SK-N-SH treated with all-trans-retinoic acid at 6 μM for 48 hours (cell line): ENCODE measurements around the gene COL17A1.

ENCODE experiments used
- ATAC-seq: fragments of 200-7000 bp; cut with Tn5 transposase; 3 replicates; pipeline ENCODE4 v1.9.1; 2020; ENCODE audit warnings: mild to moderate bottlenecking, moderate library complexity
- ARNTL ChIP-seq: fragments of 450-650 bp; formaldehyde crosslinking; IDR thresholded peaks from 2 replicates; pipeline ENCODE4 v1.5.0; 2020; ENCODE audit warnings: low read depth, mild to moderate bottlenecking, moderate library complexity, borderline replicate concordance
- CSDC2 ChIP-seq: fragments of 250-450 bp; sonication (Bioruptor Pico); IDR thresholded peaks from 2 replicates; pipeline ENCODE4 v1.5.0; 2020; ENCODE audit warnings: mild to moderate bottlenecking, moderate library complexity
- CSRNP3 ChIP-seq: fragments of 250-450 bp; sonication (Bioruptor Pico); IDR thresholded peaks from 2 replicates; pipeline ENCODE4 v1.5.1; 2021; ENCODE audit warnings: mild to moderate bottlenecking, moderate library complexity
- ESRRG ChIP-seq: fragments of 250-450 bp; sonication (Bioruptor Pico); IDR thresholded peaks from 2 replicates; pipeline ENCODE4 v1.6.1; 2021; ENCODE audit warnings: mild to moderate bottlenecking
- GLIS3 ChIP-seq: fragments of 250-450 bp; sonication (Bioruptor Pico); IDR thresholded peaks from 2 replicates; pipeline ENCODE4 v1.5.0; 2020; ENCODE audit warnings: mild to moderate bottlenecking, moderate library complexity
- ISL1 ChIP-seq: fragments of 250-450 bp; sonication (Bioruptor Pico); IDR thresholded peaks from 2 replicates; pipeline ENCODE4 v2.1.2; 2022; ENCODE audit warnings: mild to moderate bottlenecking, moderate library complexity
- OSR1 ChIP-seq: fragments of 250-450 bp; sonication (Bioruptor Pico); IDR thresholded peaks from 2 replicates; pipeline ENCODE4 v1.8.0; 2022; ENCODE audit warnings: moderate library complexity, mild to moderate bottlenecking, inconsistent platforms
- POU6F1 ChIP-seq: fragments of 250-450 bp; sonication (Bioruptor Pico); IDR thresholded peaks from 2 replicates; pipeline ENCODE4 v1.8.0; 2021; ENCODE audit warnings: low read depth, mild to moderate bottlenecking, moderate library complexity, borderline replicate concordance
- PPARA ChIP-seq: fragments of 250-450 bp; sonication (Bioruptor Pico); IDR thresholded peaks from 2 replicates; pipeline ENCODE4 v1.5.0; 2020; ENCODE audit warnings: mild to moderate bottlenecking, borderline replicate concordance
- RARB ChIP-seq: fragments of 250-450 bp; sonication (Bioruptor Pico); IDR thresholded peaks from 2 replicates; pipeline ENCODE4 v1.8.0; 2021; ENCODE audit warnings: mild to moderate bottlenecking, moderate library complexity
- SNAI2 ChIP-seq: fragments of 250-450 bp; sonication (Bioruptor Pico); IDR thresholded peaks from 2 replicates; pipeline ENCODE4 v1.5.0; 2020; ENCODE audit warnings: mild to moderate bottlenecking, moderate library complexity
- TCF4 ChIP-seq: fragments of 250-450 bp; sonication (Bioruptor Pico); IDR thresholded peaks from 2 replicates; pipeline ENCODE4 v1.8.0; 2021; ENCODE audit warnings: mild to moderate bottlenecking, moderate library complexity, borderline replicate concordance
- TOX ChIP-seq: fragments of 250-450 bp; sonication (Bioruptor Pico); IDR thresholded peaks from 2 replicates; pipeline ENCODE4 v1.8.0; 2021; ENCODE audit warnings: mild to moderate bottlenecking, moderate library complexity, borderline replicate concordance
- ZFP3 ChIP-seq: fragments of 250-450 bp; sonication (Bioruptor Pico); IDR thresholded peaks from 2 replicates; pipeline ENCODE4 v1.5.0; 2020; ENCODE audit warnings: mild to moderate bottlenecking, moderate library complexity
- ZFP30 ChIP-seq: fragments of 450-650 bp; formaldehyde crosslinking; IDR thresholded peaks from 2 replicates; pipeline ENCODE4 v1.5.0; 2022; ENCODE audit warnings: mild to moderate bottlenecking, moderate library complexity
- ZNF565 ChIP-seq: fragments of 450-650 bp; formaldehyde crosslinking; conservative IDR thresholded peaks from 2 replicates; pipeline ENCODE4 v1.5.0; 2020; ENCODE audit warnings: low read depth, mild to moderate bottlenecking, moderate library complexity
- ZNF70 ChIP-seq: fragments of 450-650 bp; formaldehyde crosslinking; IDR thresholded peaks from 2 replicates; pipeline ENCODE4 v1.5.0; 2020; ENCODE audit warnings: mild to moderate bottlenecking, moderate library complexity
- ZNF8 ChIP-seq: fragments of 450-650 bp; formaldehyde crosslinking; IDR thresholded peaks from 2 replicates; pipeline ENCODE4 v1.5.0; 2020; ENCODE audit warnings: mild to moderate bottlenecking, moderate library complexity
- TF ChIP-seq, protein P1 (sequence below): fragments of 250-450 bp; sonication (Bioruptor Pico); IDR thresholded peaks from 2 replicates; pipeline ENCODE4 v1.5.1; 2020; ENCODE audit warnings: low read depth, mild to moderate bottlenecking, moderate library complexity
- TF ChIP-seq, protein P2 (sequence below): fragments of 250-450 bp; sonication (Bioruptor Pico); IDR thresholded peaks from 2 replicates; pipeline ENCODE4 v1.8.0; 2020; ENCODE audit warnings: mild to moderate bottlenecking, moderate library complexity, borderline replicate concordance
- TF ChIP-seq, protein P3 (sequence below): fragments of 250-450 bp; sonication (Bioruptor Pico); IDR thresholded peaks from 2 replicates; pipeline ENCODE4 v1.5.0; 2020; ENCODE audit warnings: mild to moderate bottlenecking, moderate library complexity

Gene COL17A1

DNA sequence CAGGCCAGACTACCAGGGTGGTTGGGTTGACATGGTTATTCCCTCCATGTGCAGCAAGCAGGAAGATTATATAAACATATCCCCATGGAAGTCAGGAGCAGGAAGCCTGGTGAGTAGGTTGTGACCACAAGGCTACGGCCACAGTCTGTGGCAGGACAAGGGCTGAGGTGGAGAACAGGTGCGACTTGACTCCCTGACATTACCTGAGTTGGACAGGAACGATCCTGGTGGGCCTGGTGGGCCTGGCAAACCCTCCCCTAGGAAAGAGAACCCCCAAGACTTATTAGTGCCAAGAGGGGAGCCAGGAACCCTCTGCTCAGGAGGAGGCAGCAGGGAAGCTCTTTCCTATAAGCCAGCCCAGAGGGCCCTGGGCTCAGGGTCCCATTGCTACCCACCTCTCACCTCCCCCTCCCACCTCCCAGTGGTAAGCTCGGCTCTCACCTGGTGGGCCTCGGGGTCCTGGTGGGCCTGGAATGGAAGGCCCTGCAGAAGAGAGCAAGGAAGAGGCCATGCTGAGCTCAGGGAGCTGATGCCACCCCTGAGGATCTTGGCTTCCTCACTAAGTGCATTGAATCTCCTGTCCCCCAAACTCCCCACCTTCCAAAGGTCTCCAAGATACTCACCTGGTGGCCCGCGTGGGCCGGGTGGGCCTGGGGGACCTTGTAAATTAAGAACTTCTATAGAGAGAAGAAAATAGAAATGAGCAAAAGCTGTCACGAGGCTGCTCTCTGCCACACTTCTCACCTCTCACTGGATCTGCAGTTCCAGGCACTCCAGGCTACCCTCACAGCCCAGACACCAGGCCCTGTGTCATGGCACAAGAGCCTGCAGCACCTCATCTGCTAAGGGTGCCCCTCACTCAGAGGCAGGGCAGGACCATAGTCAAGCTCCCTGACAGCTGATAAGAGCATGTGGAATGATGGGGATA is 44.6 kb downstream of the COL17A1 start:
- no peak for ATAC-seq
- no peak for TF ChIP-seq ZNF70 (CRISPR knock-in tag)
- no peak for TF ChIP-seq ZNF8 (CRISPR knock-in tag)
- no peak for TF ChIP-seq CSRNP3 (CRISPR knock-in tag)
- no peak for TF ChIP-seq PPARA (CRISPR knock-in tag)
- TF ChIP-seq, protein P1, sequence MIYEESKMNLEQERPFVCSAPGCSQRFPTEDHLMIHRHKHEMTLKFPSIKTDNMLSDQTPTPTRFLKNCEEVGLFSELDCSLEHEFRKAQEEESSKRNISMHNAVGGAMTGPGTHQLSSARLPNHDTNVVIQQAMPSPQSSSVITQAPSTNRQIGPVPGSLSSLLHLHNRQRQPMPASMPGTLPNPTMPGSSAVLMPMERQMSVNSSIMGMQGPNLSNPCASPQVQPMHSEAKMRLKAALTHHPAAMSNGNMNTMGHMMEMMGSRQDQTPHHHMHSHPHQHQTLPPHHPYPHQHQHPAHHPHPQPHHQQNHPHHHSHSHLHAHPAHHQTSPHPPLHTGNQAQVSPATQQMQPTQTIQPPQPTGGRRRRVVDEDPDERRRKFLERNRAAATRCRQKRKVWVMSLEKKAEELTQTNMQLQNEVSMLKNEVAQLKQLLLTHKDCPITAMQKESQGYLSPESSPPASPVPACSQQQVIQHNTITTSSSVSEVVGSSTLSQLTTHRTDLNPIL (CRISPR knock-in tag): no peak
- no peak for TF ChIP-seq ZNF565
- TF ChIP-seq, protein P2, sequence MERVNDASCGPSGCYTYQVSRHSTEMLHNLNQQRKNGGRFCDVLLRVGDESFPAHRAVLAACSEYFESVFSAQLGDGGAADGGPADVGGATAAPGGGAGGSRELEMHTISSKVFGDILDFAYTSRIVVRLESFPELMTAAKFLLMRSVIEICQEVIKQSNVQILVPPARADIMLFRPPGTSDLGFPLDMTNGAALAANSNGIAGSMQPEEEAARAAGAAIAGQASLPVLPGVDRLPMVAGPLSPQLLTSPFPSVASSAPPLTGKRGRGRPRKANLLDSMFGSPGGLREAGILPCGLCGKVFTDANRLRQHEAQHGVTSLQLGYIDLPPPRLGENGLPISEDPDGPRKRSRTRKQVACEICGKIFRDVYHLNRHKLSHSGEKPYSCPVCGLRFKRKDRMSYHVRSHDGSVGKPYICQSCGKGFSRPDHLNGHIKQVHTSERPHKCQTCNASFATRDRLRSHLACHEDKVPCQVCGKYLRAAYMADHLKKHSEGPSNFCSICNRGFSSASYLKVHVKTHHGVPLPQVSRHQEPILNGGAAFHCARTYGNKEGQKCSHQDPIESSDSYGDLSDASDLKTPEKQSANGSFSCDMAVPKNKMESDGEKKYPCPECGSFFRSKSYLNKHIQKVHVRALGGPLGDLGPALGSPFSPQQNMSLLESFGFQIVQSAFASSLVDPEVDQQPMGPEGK (CRISPR knock-in tag): no peak
- no peak for TF ChIP-seq SNAI2 (CRISPR knock-in tag)
- no peak for TF ChIP-seq ISL1 (CRISPR knock-in tag)
- no peak for TF ChIP-seq ZFP3 (CRISPR knock-in tag)
- TF ChIP-seq POU6F1: no peak
- no peak for TF ChIP-seq RARB
- TF ChIP-seq TCF4: no peak
- TF ChIP-seq GLIS3 (CRISPR knock-in tag): no peak
- no peak for TF ChIP-seq OSR1 (CRISPR knock-in tag)
- no peak for TF ChIP-seq ESRRG (CRISPR knock-in tag)
- TF ChIP-seq, protein P3, sequence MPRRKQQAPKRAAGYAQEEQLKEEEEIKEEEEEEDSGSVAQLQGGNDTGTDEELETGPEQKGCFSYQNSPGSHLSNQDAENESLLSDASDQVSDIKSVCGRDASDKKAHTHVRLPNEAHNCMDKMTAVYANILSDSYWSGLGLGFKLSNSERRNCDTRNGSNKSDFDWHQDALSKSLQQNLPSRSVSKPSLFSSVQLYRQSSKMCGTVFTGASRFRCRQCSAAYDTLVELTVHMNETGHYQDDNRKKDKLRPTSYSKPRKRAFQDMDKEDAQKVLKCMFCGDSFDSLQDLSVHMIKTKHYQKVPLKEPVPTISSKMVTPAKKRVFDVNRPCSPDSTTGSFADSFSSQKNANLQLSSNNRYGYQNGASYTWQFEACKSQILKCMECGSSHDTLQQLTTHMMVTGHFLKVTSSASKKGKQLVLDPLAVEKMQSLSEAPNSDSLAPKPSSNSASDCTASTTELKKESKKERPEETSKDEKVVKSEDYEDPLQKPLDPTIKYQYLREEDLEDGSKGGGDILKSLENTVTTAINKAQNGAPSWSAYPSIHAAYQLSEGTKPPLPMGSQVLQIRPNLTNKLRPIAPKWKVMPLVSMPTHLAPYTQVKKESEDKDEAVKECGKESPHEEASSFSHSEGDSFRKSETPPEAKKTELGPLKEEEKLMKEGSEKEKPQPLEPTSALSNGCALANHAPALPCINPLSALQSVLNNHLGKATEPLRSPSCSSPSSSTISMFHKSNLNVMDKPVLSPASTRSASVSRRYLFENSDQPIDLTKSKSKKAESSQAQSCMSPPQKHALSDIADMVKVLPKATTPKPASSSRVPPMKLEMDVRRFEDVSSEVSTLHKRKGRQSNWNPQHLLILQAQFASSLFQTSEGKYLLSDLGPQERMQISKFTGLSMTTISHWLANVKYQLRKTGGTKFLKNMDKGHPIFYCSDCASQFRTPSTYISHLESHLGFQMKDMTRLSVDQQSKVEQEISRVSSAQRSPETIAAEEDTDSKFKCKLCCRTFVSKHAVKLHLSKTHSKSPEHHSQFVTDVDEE (CRISPR knock-in tag): no peak
- TF ChIP-seq, all 23 proteins: peak for 0

- no peak for ATAC-seq
- TF ChIP-seq ESRRG (CRISPR knock-in tag): no peak
- no peak for TF ChIP-seq ZNF565
- no peak for TF ChIP-seq POU6F1
- no peak for TF ChIP-seq PPARA (CRISPR knock-in tag)
- TF ChIP-seq ZFP30 (CRISPR knock-in tag): no peak
- no peak for TF ChIP-seq ISL1 (CRISPR knock-in tag)
- no peak for TF ChIP-seq ZNF8 (CRISPR knock-in tag)
- no peak for TF ChIP-seq CSDC2 (CRISPR knock-in tag)
- no peak for TF ChIP-seq TOX (CRISPR knock-in tag)
- TF ChIP-seq, protein P1 (CRISPR knock-in tag): no peak
- TF ChIP-seq, protein P2 (CRISPR knock-in tag): no peak
- no peak for TF ChIP-seq SNAI2 (CRISPR knock-in tag)
- TF ChIP-seq ARNTL (CRISPR knock-in tag): no peak
- TF ChIP-seq RARB: no peak
Measured at GRCh38 chr10:104040382-104040781, 45.3 kb downstream of the COL17A1 start.
